ENCODE results near the gene C12orf75.
A peak's percentile ranks its signal among the peaks of the same experiment; 100 is the strongest.
"Not testable (repeated sequence)": the region's sequence is repeated elsewhere in the genome, so short reads cannot be mapped to it uniquely, and the experiment has no call there.

The C12orf75 gene

GRCh38 chr12:105384220-105384619, 53.7 kb downstream of the C12orf75 start:
- no peak for FAIRE-seq

DNA sequence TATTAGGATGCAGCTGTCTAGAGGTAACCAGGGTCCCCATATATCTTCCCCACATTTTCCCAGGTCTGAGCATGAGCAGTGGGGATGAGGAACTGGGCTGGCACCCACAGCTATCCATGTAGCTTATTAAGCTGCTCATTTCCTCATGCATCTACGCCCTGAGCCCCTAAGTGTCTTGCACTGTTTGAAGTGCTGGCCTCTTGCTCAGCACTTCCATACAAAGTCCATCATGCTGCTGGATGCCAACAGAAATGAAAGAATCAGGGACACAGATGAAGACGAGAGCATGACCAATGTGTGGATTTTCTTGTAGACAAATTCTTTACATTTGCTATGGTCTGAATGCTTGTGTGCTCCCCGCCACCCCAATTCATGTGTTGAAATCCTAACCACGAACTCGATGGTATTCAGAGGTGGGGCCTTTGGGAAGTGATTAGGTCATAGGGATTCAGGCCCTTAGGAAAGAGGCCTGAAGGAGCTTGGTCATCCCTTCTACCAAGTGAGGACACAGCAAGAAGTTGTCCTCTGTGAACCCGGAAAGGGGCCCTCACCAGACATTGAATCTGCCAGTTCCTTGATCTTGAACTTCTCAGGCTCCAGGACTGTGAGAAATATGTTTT, 54.5 kb downstream of the C12orf75 start:
- FAIRE-seq = no peak

DNA sequence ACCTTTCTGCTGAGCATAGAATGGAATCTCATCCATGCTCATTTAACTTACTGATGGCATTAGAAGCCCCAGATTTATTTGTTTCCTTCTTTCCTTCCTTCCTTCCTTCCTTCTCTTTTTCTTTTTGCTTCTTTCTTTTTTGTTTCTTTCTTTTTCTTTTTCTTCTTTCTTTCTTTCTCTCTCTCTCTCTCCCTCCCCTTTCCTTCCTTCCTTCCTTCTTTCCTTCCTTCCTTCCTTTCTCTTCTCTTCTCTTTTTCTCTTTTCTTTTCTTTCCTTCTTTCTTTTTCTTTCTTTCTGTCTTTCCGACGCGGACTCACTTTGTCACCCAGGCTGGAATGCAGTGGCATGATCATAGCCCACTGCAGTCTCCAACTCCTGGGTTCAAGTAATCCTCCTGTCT, 55.9 kb downstream of the C12orf75 start:
- no peak for FAIRE-seq

GRCh38 chr12:105391231-105391630, 60.7 kb downstream of the C12orf75 start:
- no peak for FAIRE-seq

GRCh38 chr12:105393587-105393986, 63.1 kb downstream of the C12orf75 start:
- FAIRE-seq = no peak

GRCh38 chr12:105396024-105396423, 65.5 kb downstream of the C12orf75 start:
- no peak for FAIRE-seq

GRCh38 chr12:105396983-105397382, 66.5 kb downstream of the C12orf75 start:
- FAIRE-seq = no peak

- FAIRE-seq = no peak
These were observed 68.4 kb downstream of the C12orf75 start for GRCh38 chr12:105398930-105399329.

DNA sequence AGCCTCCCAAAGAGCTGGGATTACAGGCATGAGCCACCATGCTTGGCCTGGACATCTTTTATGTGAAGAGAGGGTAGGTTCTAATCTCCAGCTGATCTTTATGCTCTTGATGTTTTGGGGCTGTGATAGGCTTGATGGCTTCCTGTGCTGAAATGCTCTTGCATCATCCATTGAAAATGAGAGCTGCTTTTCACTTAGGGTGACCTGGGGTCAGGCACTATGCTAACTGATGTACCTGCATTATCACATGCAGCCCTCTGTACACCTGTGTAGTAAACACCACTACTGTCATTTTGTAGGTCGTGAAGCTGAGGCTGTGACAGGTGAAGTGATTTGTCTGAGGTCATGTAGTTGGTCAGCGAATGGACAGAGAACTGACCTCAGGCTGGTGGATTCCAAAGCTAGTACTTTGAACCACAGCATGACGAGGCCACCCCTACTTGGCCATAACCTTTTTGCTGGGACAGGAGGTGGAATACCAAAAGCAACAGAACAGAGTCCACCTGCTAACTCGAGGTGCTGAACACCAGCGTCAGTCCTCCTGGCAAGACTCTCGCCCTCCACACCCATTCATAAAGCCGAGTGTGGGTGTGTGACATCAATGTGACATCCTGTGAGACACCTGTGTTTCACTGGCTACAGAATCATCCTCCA, 69.1 kb downstream of the C12orf75 start:
- no peak for FAIRE-seq

DNA sequence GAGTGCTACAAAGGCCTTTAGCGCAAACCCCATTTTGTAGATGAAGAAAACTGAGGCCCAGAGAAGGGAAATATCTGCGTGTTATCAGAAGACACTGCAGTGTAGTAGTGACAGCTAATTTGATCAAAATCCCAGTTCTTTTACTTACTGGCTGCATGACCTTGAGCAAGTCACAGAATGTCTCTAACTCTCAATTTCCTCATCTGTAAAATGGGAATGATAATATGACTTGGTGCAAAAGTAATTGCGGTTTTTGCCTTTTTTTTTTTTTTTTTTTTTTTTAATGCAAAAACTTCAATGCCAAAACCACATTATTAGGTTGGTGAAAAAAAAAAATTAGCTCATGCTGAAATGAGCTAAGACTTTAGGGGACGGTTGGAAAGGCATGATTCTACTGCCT, 69.7 kb downstream of the C12orf75 start:
- FAIRE-seq = no peak

DNA sequence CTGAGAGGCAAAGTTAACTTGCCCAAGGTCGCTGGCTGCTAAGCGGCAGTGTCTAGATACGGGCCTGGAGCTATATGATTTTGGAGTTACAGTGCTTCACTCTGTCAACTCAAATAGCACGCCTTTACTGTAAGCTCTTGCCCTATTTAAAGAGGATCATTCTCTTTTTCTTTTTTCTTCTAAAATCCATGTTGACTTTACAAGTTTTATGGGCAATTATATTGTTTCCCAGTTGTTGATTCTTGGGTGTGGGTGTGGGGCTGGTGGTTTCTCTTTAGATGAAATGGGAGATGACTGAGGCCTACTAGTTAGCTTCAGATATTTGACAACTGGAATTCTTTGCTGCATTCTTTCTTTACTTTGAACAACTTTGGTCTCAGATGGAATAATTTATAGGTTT, 70.7 kb downstream of the C12orf75 start:
- FAIRE-seq = no peak

DNA sequence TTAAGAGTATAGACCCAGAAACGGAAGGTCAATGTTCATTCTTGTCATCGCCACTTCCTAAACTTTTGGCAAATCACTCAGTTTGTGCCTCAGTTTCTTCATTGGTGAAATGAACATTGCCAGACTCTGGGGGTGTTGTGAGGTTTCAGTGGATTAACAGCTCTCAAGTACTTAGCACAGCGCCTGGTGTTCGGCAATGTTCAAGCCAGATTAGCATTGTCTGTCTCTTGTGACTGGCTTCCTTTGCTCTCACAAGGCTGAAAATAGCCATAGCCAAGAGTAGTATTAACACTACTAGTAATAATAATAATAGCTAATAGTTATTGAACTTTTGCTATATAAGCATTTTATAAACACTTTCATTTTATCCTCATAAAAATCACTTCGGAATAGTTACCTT, 71.9 kb downstream of the C12orf75 start:
- no peak for FAIRE-seq

DNA sequence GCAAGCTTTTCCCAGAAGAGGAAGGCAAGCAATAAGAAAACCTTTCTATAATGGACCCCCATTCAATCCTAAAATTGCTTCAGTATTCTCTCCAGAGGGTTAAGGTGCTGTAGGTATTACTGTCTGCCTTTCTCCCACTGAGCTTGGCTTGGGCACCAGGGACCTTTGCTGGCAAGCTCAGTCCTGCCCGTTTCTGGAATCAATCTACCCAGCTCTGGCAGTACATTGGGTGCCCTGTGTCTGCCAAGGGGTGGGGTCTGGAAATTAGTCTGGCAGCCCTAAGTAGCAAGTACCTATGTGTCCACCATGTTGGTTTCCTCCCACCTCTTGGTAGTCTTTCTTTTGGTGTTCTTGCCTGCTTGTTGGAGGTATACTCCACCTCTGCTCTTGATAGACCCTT, 72.6 kb downstream of the C12orf75 start:
- no peak for FAIRE-seq

GRCh38 chr12:105404134-105404533, 73.6 kb downstream of the C12orf75 start:
- not testable (repeated sequence) for FAIRE-seq

DNA sequence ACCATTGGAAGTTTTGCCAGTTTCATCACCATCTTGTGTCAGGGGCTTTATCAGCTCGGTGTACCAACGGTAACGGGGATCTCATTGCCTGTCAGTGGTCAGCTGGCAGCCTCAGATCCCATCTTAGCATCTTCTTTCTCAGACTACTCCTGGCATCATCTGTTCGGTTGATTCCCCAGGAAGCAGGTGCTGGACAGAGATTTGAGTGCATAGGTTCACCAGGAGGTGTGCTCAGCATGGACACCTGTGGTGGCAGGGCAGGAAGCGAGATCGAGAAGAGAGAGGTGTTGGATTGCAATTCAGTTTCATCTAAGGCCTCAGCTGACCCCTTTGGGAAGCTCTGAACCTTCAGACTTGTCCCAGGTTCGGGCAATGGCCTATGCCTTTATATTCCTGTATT, 76.0 kb downstream of the C12orf75 start:
- FAIRE-seq = no peak

DNA sequence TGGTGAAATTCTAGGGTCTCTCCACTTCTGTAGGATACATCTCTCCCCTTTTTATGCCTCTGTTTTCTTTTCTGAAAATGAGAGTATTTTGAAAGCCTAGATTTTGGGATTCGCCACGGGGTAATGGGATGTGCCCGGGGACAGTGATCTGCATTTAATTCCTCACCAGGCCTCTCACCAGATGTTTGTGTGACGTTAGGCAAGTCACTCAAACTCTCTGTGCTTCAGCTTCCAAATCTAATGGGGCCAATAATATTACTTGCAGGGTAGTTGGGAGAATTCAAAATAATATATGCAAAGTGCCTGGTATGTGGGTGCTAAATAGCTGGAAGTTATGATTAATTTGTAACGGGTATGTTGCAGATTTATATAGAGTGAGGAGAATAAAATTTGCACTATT, 78.8 kb downstream of the C12orf75 start:
- FAIRE-seq = no peak

- FAIRE-seq = no peak
These were observed 79.4 kb downstream of the C12orf75 start for GRCh38 chr12:105409801-105410471.

DNA sequence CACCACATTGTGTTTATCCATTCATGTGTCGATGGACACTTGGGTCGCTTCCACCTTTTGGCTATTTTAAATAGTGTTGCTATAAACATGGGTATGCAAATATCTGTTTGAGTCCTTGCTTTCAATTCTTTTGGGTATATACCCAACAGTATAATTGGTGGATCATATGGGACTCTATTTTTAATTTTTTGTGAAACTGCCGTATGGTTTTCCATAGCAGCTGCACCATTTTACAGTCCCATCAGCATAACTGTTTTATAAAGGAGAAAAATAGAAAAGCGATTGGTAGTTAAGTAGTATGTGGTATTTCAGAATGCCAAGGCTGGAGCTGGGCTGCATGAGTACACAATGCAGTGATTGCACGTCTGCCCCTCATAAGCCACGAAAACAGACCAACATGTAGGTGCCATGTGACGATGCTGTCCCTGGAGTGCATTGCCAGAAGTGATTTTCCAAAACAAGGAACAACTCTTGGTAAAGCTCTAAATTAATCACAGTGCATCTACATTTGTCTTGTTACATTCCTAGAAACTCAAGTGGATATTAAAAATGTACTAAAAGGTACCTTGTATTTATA, 83.5 kb downstream of the C12orf75 start:
- no peak for FAIRE-seq

DNA sequence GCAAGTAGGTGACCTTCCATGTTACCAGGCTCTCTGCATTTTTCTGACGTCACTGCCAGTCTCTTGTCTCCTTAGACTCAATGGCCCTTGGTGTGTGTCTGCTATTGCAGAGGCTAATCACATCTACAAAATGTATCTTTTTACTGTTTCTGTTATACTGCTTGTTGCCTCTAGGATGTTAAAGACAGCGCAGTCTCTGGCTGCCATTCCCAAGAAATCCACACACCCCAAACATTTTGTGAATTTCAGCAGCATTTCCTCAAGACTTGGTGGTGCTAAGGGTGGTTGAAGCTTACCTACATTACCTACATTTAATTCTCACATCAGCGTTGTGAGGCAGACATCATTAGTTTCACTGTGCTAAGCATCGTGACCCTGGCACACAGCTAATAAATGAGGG, 87.2 kb downstream of the C12orf75 start:
- no peak for FAIRE-seq

GRCh38 chr12:105418229-105418628, 87.7 kb downstream of the C12orf75 start:
- FAIRE-seq = no peak

DNA sequence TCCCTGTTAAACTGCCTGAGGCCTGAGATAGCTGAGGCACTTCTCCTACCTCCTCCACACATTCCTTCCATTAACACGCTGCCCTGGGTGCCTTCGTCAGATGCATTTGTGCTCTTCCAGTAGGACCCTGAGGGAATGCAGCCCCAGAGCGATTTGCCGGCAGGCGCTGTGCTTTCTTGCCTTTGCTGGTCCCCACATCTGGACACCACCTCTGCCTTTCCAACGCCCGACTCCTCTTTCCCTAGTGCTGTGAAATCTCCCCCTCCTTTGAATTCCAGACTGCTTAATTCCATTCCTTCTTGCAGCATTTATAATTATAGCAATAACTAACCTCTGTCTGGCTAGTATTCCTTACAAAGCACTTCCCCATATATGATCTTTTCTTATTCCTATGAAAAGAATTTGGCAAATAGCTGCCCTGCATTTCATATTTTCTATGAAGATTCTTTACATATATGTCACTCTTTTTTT, 88.4 kb downstream of the C12orf75 start:
- FAIRE-seq = no peak

DNA sequence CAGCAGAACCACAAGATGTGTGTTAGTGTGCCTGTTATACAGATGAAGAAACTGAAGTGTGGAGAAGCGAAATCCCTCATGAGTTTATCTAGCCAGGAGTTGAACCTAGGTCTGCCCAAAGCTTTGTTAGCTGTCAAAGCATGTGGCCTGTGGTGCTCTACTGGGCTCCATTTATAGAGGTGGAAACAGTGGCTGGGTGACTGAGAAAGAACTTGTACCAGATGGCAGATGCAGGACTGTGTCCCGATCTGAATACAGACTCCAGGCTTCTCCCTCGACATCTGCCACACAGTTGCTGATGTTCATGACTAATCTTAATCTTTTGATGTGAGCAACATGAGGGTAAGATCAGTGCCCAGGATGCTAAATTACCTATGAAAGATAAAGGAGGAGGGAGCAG, 89.1 kb downstream of the C12orf75 start:
- FAIRE-seq = no peak

DNA sequence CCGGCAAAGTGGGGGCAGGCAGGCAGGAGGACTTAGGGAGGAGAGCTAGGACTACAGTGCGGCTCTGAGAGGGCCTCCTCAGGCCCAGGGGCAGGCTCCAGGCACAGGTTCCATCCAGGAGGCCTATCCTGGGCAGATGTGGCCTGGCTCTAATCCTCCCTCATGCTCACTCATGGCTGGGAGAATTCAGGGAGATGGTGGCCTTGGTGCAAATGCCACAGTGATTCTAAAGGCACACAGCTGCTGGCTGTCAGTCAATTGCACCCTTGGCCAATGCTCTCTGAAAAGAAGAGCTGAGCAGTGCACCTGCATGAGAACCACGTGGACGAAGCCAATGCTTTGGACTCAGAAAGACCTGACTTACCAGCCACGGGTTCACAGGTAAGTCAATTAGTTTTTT, 89.6 kb downstream of the C12orf75 start:
- no peak for FAIRE-seq

DNA sequence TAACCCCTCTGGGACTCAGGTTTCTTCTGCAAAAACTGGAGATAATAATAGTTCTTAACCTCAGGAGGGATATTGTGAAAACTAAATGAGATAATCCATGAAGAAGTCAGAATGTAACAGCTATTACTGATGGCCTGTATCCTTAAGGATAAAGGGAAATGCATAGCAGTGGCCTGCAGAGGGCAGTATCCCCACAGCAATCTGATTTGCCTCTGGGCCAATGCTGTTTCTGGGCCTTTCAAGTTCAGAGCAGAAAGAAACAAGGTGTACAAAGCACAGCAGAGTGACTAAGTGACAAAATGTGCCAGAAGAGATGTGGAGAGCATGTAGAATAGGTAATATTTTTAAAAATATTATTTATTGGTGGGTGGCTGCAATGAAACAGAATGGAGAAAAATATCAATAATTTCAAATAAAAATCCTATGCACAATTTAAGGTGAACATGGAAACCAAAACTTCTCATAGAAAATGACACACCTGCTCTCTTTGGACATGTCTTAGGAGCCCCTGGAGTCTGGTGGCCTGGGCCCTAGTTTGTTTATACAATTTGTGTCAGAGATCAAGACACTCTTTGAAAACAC, 90.3 kb downstream of the C12orf75 start:
- FAIRE-seq = peak; percentile 78
